Suprapubic skin (tissue), 4 donors: ENCODE measurements around the gene KRT20. TPM values are rescaled to one million over a fixed set of nuclear protein-coding genes. Genes with fewer than 3 reads are reported as not detected.

ENCODE experiments used
- DNase-seq, 2 donors: peaks; one replicate each; pipeline ENCODE4 v3.0.0-alpha.2; 2019; ENCODE audit warnings: low spot score in 2 of 2
- H3K27ac ChIP-seq: fragments of 200-600 bp; sonication (generic); one replicate; pipeline ENCODE4 v1.5.1; 2019
- H3K27me3 ChIP-seq: fragments of 200-600 bp; sonication (generic); one replicate; pipeline ENCODE4 v1.5.1; 2019
- H3K36me3 ChIP-seq: fragments of 200-600 bp; sonication (generic); one replicate; pipeline ENCODE4 v1.5.1; 2019
- H3K4me1 ChIP-seq: fragments of 200-600 bp; sonication (generic); one replicate; pipeline ENCODE4 v1.5.1; 2019
- H3K4me3 ChIP-seq: fragments of 200-600 bp; sonication (generic); one replicate; pipeline ENCODE4 v1.5.1; 2019; ENCODE audit warnings: mild to moderate bottlenecking
- H3K9me3 ChIP-seq: fragments of 200-600 bp; sonication (generic); one replicate; pipeline ENCODE4 v1.5.1; 2019
- CTCF ChIP-seq, 2 donors: fragments of 200-600 bp in 1 of 2; fragments of 450-650 bp in 1 of 2; sonication (generic) in 1 of 2; IDR thresholded peaks; one replicate each; pipeline ENCODE4 v1.5.1; 2016 to 2019; ENCODE audit warnings: antibody characterized with exemption in 2 of 2, mild to moderate bottlenecking in 1 of 2, moderate library complexity in 1 of 2
- EP300 ChIP-seq: sonication (generic); formaldehyde crosslinking; IDR thresholded peaks from one replicate; pipeline ENCODE4 v1.6.1; 2017; ENCODE audit warnings: antibody characterized with exemption
- POLR2A ChIP-seq, 2 donors: fragments of 450-650 bp; IDR thresholded peaks; one replicate each; pipeline ENCODE4 v1.6.1; 2017; ENCODE audit warnings: antibody characterized with exemption in 2 of 2, mild to moderate bottlenecking in 2 of 2, moderate library complexity in 2 of 2
- POLR2AphosphoS5 ChIP-seq, 3 donors: sonication (generic); formaldehyde crosslinking; IDR thresholded peaks; one replicate each; pipeline ENCODE4 v1.6.1; 2017; ENCODE audit warnings: antibody characterized with exemption in 3 of 3
- WGBS: methylation state at CpG from one replicate; pipeline ENCODE4 v1.1.5; 2018; 5-methylcytosine and 5-hydroxymethylcytosine counted together
- total RNA-seq, 4 donors: library from RNA; depleted of rRNA; stranded (reverse); fragments of >200 nt; gene quantifications; one replicate each; pipeline ENCODE4 v1.1.0, GENCODE V29; 2016

The KRT20 gene
- total RNA-seq, 4 donors from 2014 or later, result 0.60 TPM; not detected in 3

GRCh38 chr17:40836020-40836419 lies 49.0 kb downstream of the KRT20 start:
- H3K4me3 ChIP-seq, result no peak overlapping the region
- WGBS, result 91% methylated on average over 4 of the region's 4 CpGs
- H3K27ac ChIP-seq, result no peak overlapping the region
- peaks cover 6% of the 10 kb centered on the region for H3K36me3 ChIP-seq
- H3K4me1 ChIP-seq, result no peaks in the 10 kb centered on the region
- DNase-seq, result no peak
- TF ChIP-seq EP300, result no peak
- no peak for TF ChIP-seq CTCF (IDR thresholded peaks at IDR 0.05)
- TF ChIP-seq POLR2AphosphoS5 (IDR thresholded peaks at IDR 0.05), result no peak
- TF ChIP-seq POLR2A (IDR thresholded peaks at IDR 0.05), result no peak
- H3K9me3 ChIP-seq, result no peaks in the 10 kb centered on the region
- peaks cover 3% of the 10 kb centered on the region for H3K27me3 ChIP-seq

- Histone ChIP-seq H3K4me1 (no peaks in the 10 kb centered on the region), H3K36me3 (peaks cover 6% of the 10 kb centered on the region), H3K9me3 (no peaks in the 10 kb centered on the region), H3K27ac (no peak overlapping the region), H3K27me3 (no peaks in the 10 kb centered on the region), H3K4me3 (no peak overlapping the region)
- DNase-seq, result no peak
- TF ChIP-seq POLR2A (IDR thresholded peaks at IDR 0.05) (no peak), EP300 (no peak), CTCF (IDR thresholded peaks at IDR 0.05) (no peak), POLR2AphosphoS5 (IDR thresholded peaks at IDR 0.05) (no peak)
Measured at GRCh38 chr17:40833882-40834281, 51.2 kb downstream of the KRT20 start.

GRCh38 chr17:40832840-40833239 lies 52.2 kb downstream of the KRT20 start:
- H3K4me1 ChIP-seq, result no peaks in the 10 kb centered on the region
- no peak for DNase-seq
- peaks cover 6% of the 10 kb centered on the region for H3K36me3 ChIP-seq
- no peak for TF ChIP-seq POLR2AphosphoS5 (IDR thresholded peaks at IDR 0.05)
- no peak for TF ChIP-seq POLR2A (IDR thresholded peaks at IDR 0.05)
- TF ChIP-seq CTCF (IDR thresholded peaks at IDR 0.05), result no peak
- no peak for TF ChIP-seq EP300
- H3K9me3 ChIP-seq, result no peaks in the 10 kb centered on the region
- 76% methylated on average over 3 of the region's 3 CpGs for WGBS
- H3K27ac ChIP-seq, result no peak overlapping the region
- H3K4me3 ChIP-seq, result no peak overlapping the region
- H3K27me3 ChIP-seq, result no peaks in the 10 kb centered on the region

GRCh38 chr17:40830085-40830776 lies 54.8 kb downstream of the KRT20 start:
- Histone ChIP-seq H3K27me3 (no peaks in the 10 kb centered on the region), H3K4me3 (no peak overlapping the region), H3K4me1 (peaks cover 6% of the 10 kb centered on the region), H3K27ac (no peak overlapping the region), H3K36me3 (peaks cover 6% of the 10 kb centered on the region), H3K9me3 (no peaks in the 10 kb centered on the region)
- TF ChIP-seq EP300 (no peak), POLR2AphosphoS5 (IDR thresholded peaks at IDR 0.05) (no peak), POLR2A (IDR thresholded peaks at IDR 0.05) (no peak), CTCF (IDR thresholded peaks at IDR 0.05) (no peak)
- 85% methylated on average over 2 of the region's 2 CpGs for WGBS
- DNase-seq, result no peak

GRCh38 chr17:40828454-40829044 lies 56.5 kb downstream of the KRT20 start:
- Histone ChIP-seq H3K36me3 (no peaks in the 10 kb centered on the region), H3K9me3 (no peaks in the 10 kb centered on the region), H3K27ac (peak overlapping the region; percentile 34), H3K4me1 (peaks cover 6% of the 10 kb centered on the region), H3K4me3 (no peak overlapping the region), H3K27me3 (no peaks in the 10 kb centered on the region)
- WGBS, result 71% methylated on average over 4 of the region's 4 CpGs
- TF ChIP-seq CTCF (IDR thresholded peaks at IDR 0.05) (no peak), EP300 (no peak), POLR2AphosphoS5 (IDR thresholded peaks at IDR 0.05) (no peak), POLR2A (IDR thresholded peaks at IDR 0.05) (no peak)
- no peak for DNase-seq
